ENCODE results near the gene SOD3. TPM values are rescaled to one million over a fixed set of nuclear protein-coding genes. Genes with fewer than 3 reads are reported as not detected.

SOD3 gene, protein sequence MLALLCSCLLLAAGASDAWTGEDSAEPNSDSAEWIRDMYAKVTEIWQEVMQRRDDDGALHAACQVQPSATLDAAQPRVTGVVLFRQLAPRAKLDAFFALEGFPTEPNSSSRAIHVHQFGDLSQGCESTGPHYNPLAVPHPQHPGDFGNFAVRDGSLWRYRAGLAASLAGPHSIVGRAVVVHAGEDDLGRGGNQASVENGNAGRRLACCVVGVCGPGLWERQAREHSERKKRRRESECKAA
- total RNA-seq, result 7.3 and 17.2 TPM in 2 replicates

DNA sequence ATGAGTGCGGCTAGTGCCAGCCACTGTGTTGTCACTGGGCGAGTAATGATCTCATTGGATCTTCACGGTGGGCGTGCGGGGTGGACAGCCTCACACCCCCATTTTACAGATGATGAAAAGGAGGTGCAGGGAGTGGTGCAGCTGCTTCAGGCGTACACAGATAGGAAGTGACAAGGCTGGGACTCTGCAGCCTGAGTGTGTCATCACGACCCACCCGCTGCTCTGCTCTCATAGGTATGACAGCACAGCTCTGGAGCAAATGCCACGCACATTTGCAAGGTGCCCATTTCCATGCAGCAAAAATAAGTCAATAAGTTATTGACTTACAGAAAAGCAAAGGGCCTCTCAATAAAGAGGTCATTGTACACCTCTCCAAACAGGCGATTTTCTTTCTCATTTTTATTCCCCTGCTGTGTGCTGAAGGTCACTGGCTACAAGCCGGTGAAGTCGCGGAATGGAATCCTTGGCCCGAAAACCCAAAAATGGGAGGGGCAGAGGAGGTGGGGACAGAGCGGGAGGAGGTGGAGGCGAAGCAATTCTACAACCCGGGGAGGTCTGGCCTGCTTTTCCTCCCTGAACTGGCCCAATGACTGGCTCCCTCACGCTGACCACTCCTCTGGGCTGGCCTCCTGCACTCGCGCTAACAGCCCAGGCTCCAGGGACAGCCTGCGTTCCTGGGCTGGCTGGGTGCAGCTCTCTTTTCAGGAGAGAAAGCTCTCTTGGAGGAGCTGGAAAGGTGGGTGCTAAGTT lies at the start of gene SOD3:
Gene SOD3, plus strand, starts transcription at position 658 of the 750 bp plus-strand sequence. CDS start 3,949 bp downstream, outside the sequence.

Small RNA genes within 50 kb of the gene (small RNA-seq; reads per million reads assigned to genes)
- gene AC006390.1, result not detected

Other genes starting within 250 kb of the SOD3 start
- gene DHX15, start 211.0 kb upstream of the SOD3 start, total RNA-seq, result 132 and 155 TPM in 2 replicates
- 19.7 and 23.7 TPM in 2 replicates for gene CCDC149, start 117.5 kb downstream of the SOD3 start, total RNA-seq
- gene LGI2, start 235.4 kb downstream of the SOD3 start, total RNA-seq, result not detected in 2 replicates